Measurements from ENCODE around the gene TNIK. TPM values are rescaled to one million over a fixed set of nuclear protein-coding genes. Genes with fewer than 3 reads are reported as not detected.

Gene TNIK
- total RNA-seq, 1 donor from 2014 or later = 38.1 TPM

GRCh38 chr3:171218069-171218468 is 242.1 kb downstream of the TNIK start:
- H3K36me3 Mint-ChIP-seq = no peaks in the 10 kb centered on the region

GRCh38 chr3:171213907-171214306 is 246.3 kb downstream of the TNIK start:
- Mint-ChIP-seq H3K4me1 (ENCODE audit: unreplicated experiment) (no peaks in the 10 kb centered on the region), H3K27me3 (peaks cover 7% of the 10 kb centered on the region), H3K36me3 (no peaks in the 10 kb centered on the region), H3K27ac (no peak overlapping the region), H3K4me3 (no peak overlapping the region), H3K9me3 (no peaks in the 10 kb centered on the region)
- no peak for TF ChIP-seq CTCF (conservative IDR thresholded peaks at IDR 0.05)
- DNase-seq (ENCODE audit: extremely low spot score, unreplicated experiment) = no peak

More at GRCh38 chr3:171218069-171218468, 242.1 kb downstream of the TNIK start:
- Mint-ChIP-seq H3K4me1 (ENCODE audit: unreplicated experiment) (no peaks in the 10 kb centered on the region), H3K27ac (no peak overlapping the region), H3K9me3 (no peaks in the 10 kb centered on the region), H3K27me3 (peaks cover 6% of the 10 kb centered on the region), H3K4me3 (no peak overlapping the region)
- peak; percentile 25 for TF ChIP-seq CTCF (conservative IDR thresholded peaks at IDR 0.05)
- no peak for DNase-seq (ENCODE audit: extremely low spot score, unreplicated experiment)

GRCh38 chr3:171213178-171213577 is 247.0 kb downstream of the TNIK start:
- no peak for TF ChIP-seq CTCF (conservative IDR thresholded peaks at IDR 0.05)
- Mint-ChIP-seq H3K36me3 (no peaks in the 10 kb centered on the region), H3K27ac (no peak overlapping the region), H3K4me3 (no peak overlapping the region), H3K27me3 (peaks cover 7% of the 10 kb centered on the region), H3K9me3 (no peaks in the 10 kb centered on the region), H3K4me1 (ENCODE audit: unreplicated experiment) (no peaks in the 10 kb centered on the region)
- DNase-seq (ENCODE audit: extremely low spot score, unreplicated experiment) = no peak

- DNase-seq (ENCODE audit: extremely low spot score, unreplicated experiment) = no peak
- Mint-ChIP-seq H3K9me3 (no peaks in the 10 kb centered on the region), H3K27me3 (peaks cover 7% of the 10 kb centered on the region), H3K4me1 (ENCODE audit: unreplicated experiment) (no peaks in the 10 kb centered on the region), H3K4me3 (no peak overlapping the region), H3K27ac (no peak overlapping the region), H3K36me3 (no peaks in the 10 kb centered on the region)
- TF ChIP-seq CTCF (conservative IDR thresholded peaks at IDR 0.05) = no peak
Observed at GRCh38 chr3:171212648-171213047, 247.6 kb downstream of the TNIK start.

GRCh38 chr3:171206283-171206682 is 253.9 kb downstream of the TNIK start:
- no peak for DNase-seq (ENCODE audit: extremely low spot score, unreplicated experiment)
- Mint-ChIP-seq H3K27me3 (no peaks in the 10 kb centered on the region), H3K36me3 (no peaks in the 10 kb centered on the region), H3K4me1 (ENCODE audit: unreplicated experiment) (no peaks in the 10 kb centered on the region), H3K4me3 (no peak overlapping the region), H3K27ac (no peak overlapping the region), H3K9me3 (no peaks in the 10 kb centered on the region)
- no peak for TF ChIP-seq CTCF (conservative IDR thresholded peaks at IDR 0.05)

- no peaks in the 10 kb centered on the region for H3K27me3 Mint-ChIP-seq
- no peak overlapping the region for H3K27ac Mint-ChIP-seq
- no peaks in the 10 kb centered on the region for H3K36me3 Mint-ChIP-seq
- TF ChIP-seq CTCF (conservative IDR thresholded peaks at IDR 0.05) = no peak
- peaks cover 2% of the 10 kb centered on the region for H3K4me1 Mint-ChIP-seq (ENCODE audit: unreplicated experiment)
- H3K9me3 Mint-ChIP-seq = no peaks in the 10 kb centered on the region
- no peak overlapping the region for H3K4me3 Mint-ChIP-seq
- DNase-seq (ENCODE audit: extremely low spot score, unreplicated experiment) = no peak
Observed at GRCh38 chr3:171204942-171205341, 255.3 kb downstream of the TNIK start.
